HEK293 (cell line): Measurements from ENCODE around the gene TNS1.

Experiments used
- CTCF ChIA-PET: fragments of 350-600 bp; formaldehyde crosslinking; extraction: SDS; loops from one replicate; lab custom pipeline; 2021; ENCODE audit warnings: antibody characterized with exemption; lab: Yijun Ruan, JAX
- POLR2A ChIA-PET: fragments of 300-600 bp; formaldehyde crosslinking; extraction: SDS; loops from one replicate; lab custom pipeline; 2020; ENCODE audit warnings: antibody characterized with exemption, inconsistent platforms; lab: Yijun Ruan, JAX
- H3K27ac ChIP-seq: fragments of 200-500 bp; sonication (Bioruptor generic); 2 replicates; pipeline ENCODE4 v1.5.1; 2014; ENCODE audit warnings: low read depth, low read length, control low read depth, inconsistent platforms; ENCODE audit errors: extremely low read depth
- H3K36me3 ChIP-seq, 2 experiments: fragments of 200-500 bp in 1 of 2; sonication (Bioruptor generic) in 1 of 2; 1 replicate in 1 of 2; 2 replicates in 1 of 2; pipeline ENCODE4 v1.5.1; 2014 to 2017; ENCODE audit warnings: inconsistent platforms in 2 of 2, low read length in 2 of 2; ENCODE audit not compliant: control insufficient read depth in 2 of 2, insufficient read depth in 1 of 2
- H3K4me1 ChIP-seq: fragments of 200-500 bp; sonication (Bioruptor generic); 2 replicates; pipeline ENCODE4 v1.5.1; 2014; ENCODE audit warnings: mild to moderate bottlenecking, low read length, inconsistent platforms; ENCODE audit not compliant: control insufficient read depth, insufficient read depth
- H3K4me3 ChIP-seq: 2 replicates; pipeline ENCODE4 v1.5.1; 2011; ENCODE audit warnings: low read depth, mild to moderate bottlenecking, control low read depth, low read length, moderate library complexity
- H3K9me3 ChIP-seq: fragments of 200-500 bp; sonication (Bioruptor generic); 2 replicates; pipeline ENCODE4 v1.5.1; 2014; ENCODE audit warnings: low read depth, low read length, inconsistent platforms; ENCODE audit not compliant: control insufficient read depth, insufficient read depth
- EGR2 ChIP-seq: fragments of 450-650 bp; formaldehyde crosslinking; IDR thresholded peaks from 2 replicates; pipeline ENCODE4 v1.5.1; 2016; ENCODE audit warnings: low read depth, missing biosample characterization, missing genetic modification characterization
- GLI4 ChIP-seq: fragments of 450-650 bp; formaldehyde crosslinking; IDR thresholded peaks from 2 replicates; pipeline ENCODE4 v1.5.1; 2016; ENCODE audit warnings: missing biosample characterization, missing genetic modification characterization
- GLIS1 ChIP-seq: fragments of 450-650 bp; formaldehyde crosslinking; IDR thresholded peaks from 2 replicates; pipeline ENCODE4 v1.5.1; 2016; ENCODE audit warnings: missing biosample characterization, missing genetic modification characterization
- GLIS2 ChIP-seq: fragments of 450-650 bp; formaldehyde crosslinking; IDR thresholded peaks from 2 replicates; pipeline ENCODE4 v1.5.1; 2016; ENCODE audit warnings: missing biosample characterization, missing genetic modification characterization
- PRDM1 ChIP-seq: fragments of 450-650 bp; formaldehyde crosslinking; IDR thresholded peaks from 2 replicates; pipeline ENCODE4; 2016; ENCODE audit warnings: missing biosample characterization, missing genetic modification characterization
- REPIN1 ChIP-seq: fragments of 450-650 bp; formaldehyde crosslinking; IDR thresholded peaks from 2 replicates; pipeline ENCODE4 v1.5.1; 2017; ENCODE audit warnings: missing biosample characterization, missing genetic modification characterization, low read depth
- ZBTB10 ChIP-seq: fragments of 450-650 bp; formaldehyde crosslinking; IDR thresholded peaks from 2 replicates; pipeline ENCODE4 v1.5.1; 2016; ENCODE audit warnings: missing biosample characterization, missing genetic modification characterization
- ZBTB44 ChIP-seq: fragments of 450-650 bp; IDR thresholded peaks from 2 replicates; pipeline ENCODE4 v1.5.1; 2018; ENCODE audit warnings: missing biosample characterization, mild to moderate bottlenecking, missing genetic modification characterization
- ZBTB7A ChIP-seq: fragments of 450-650 bp; formaldehyde crosslinking; IDR thresholded peaks from 2 replicates; pipeline ENCODE4 v1.5.1; 2016; ENCODE audit warnings: low read depth, missing biosample characterization, missing genetic modification characterization
- ZFHX2 ChIP-seq: fragments of 450-650 bp; formaldehyde crosslinking; conservative IDR thresholded peaks from 2 replicates; pipeline ENCODE4 v1.5.1; 2016; ENCODE audit warnings: missing biosample characterization, missing genetic modification characterization
- ZIC2 ChIP-seq: fragments of 450-650 bp; formaldehyde crosslinking; IDR thresholded peaks from 2 replicates; pipeline ENCODE4 v1.5.1; 2016; ENCODE audit warnings: missing biosample characterization, missing genetic modification characterization
- ZNF16 ChIP-seq: fragments of 450-650 bp; formaldehyde crosslinking; IDR thresholded peaks from 2 replicates; pipeline ENCODE4 v1.5.1; 2016; ENCODE audit warnings: low read depth, missing biosample characterization, missing genetic modification characterization
- ZNF266 ChIP-seq: fragments of 450-650 bp; formaldehyde crosslinking; IDR thresholded peaks from 2 replicates; pipeline ENCODE4 v1.5.1; 2016; ENCODE audit warnings: missing biosample characterization, missing genetic modification characterization, low read depth
- ZNF362 ChIP-seq: fragments of 450-650 bp; formaldehyde crosslinking; IDR thresholded peaks from 2 replicates; pipeline ENCODE4 v1.5.1; 2016; ENCODE audit warnings: missing biosample characterization, missing genetic modification characterization
- ZNF37A ChIP-seq: fragments of 450-650 bp; IDR thresholded peaks from 2 replicates; pipeline ENCODE4 v1.5.1; 2018; ENCODE audit warnings: missing biosample characterization, missing genetic modification characterization
- ZNF501 ChIP-seq: fragments of 450-650 bp; formaldehyde crosslinking; IDR thresholded peaks from 2 replicates; pipeline ENCODE4 v1.5.1; 2016; ENCODE audit warnings: missing biosample characterization, missing genetic modification characterization
- ZNF555 ChIP-seq: fragments of 450-650 bp; formaldehyde crosslinking; conservative IDR thresholded peaks from 2 replicates; pipeline ENCODE4 v1.5.1; 2017; ENCODE audit warnings: missing biosample characterization, mild to moderate bottlenecking, missing genetic modification characterization, inconsistent platforms
- ZNF639 ChIP-seq: fragments of 450-650 bp; formaldehyde crosslinking; IDR thresholded peaks from 2 replicates; pipeline ENCODE4 v1.5.1; 2016; ENCODE audit warnings: missing biosample characterization, missing genetic modification characterization
- ZSCAN23 ChIP-seq: fragments of 450-650 bp; formaldehyde crosslinking; IDR thresholded peaks from 2 replicates; pipeline ENCODE4 v1.5.1; 2016; ENCODE audit warnings: missing biosample characterization, missing genetic modification characterization

TNS1 gene

GRCh38 chr2:217903859-217904613, 98.8 kb downstream of the TNS1 start:
- Histone ChIP-seq H3K36me3 (no peaks in the 10 kb centered on the region), H3K4me3 (no peak overlapping the region), H3K4me1 (no peaks in the 10 kb centered on the region)
- TF ChIP-seq ZBTB7A (tag by site-specific recombination), result no peak
- peak; percentile 84 for TF ChIP-seq ZIC2 (tag by site-specific recombination)
- no peak for TF ChIP-seq REPIN1
- TF ChIP-seq ZFHX2 (tag by site-specific recombination), result peak; percentile 47
- no peak for TF ChIP-seq ZNF362 (tag by site-specific recombination)
- TF ChIP-seq ZNF555, result no peak
- no peak for TF ChIP-seq GLI4 (tag by site-specific recombination)
- no peak for TF ChIP-seq ZNF639 (tag by site-specific recombination)
- TF ChIP-seq ZSCAN23 (tag by site-specific recombination), result no peak
- TF ChIP-seq EGR2 (tag by site-specific recombination), result 0 out of 2 replicates have a peak, but pooled peaks have one; percentile 7
- TF ChIP-seq ZNF37A (tag by site-specific recombination), result no peak
- no peak for TF ChIP-seq ZBTB44
- no peak for TF ChIP-seq ZNF16 (tag by site-specific recombination)
- 0 out of 2 replicates have a peak, but pooled peaks have one; percentile 25 for TF ChIP-seq GLIS2
- peak; percentile 37; the same call in 1 of the 2 replicates for TF ChIP-seq GLIS1
- TF ChIP-seq ZNF266 (tag by site-specific recombination), result no peak
- TF ChIP-seq ZNF501 (tag by site-specific recombination), result no peak
- TF ChIP-seq PRDM1 (tag by site-specific recombination), result no peak
- no peak for TF ChIP-seq ZBTB10 (tag by site-specific recombination)
- TF ChIP-seq, all 188 proteins: peak for 5
- H3K9me3 ChIP-seq, result no peaks in the 10 kb centered on the region
- POLR2A ChIA-PET, result interaction anchor here (0.6 kb wide), 1 partner anchor 1709 kb away, joined by 4 read pairs; no protein-coding TSS in a partner anchor
- no peak overlapping the region for H3K27ac ChIP-seq
- CTCF ChIA-PET, result interaction anchor here (0.7 to 1.1 kb wide), 4 partner anchors 90 to 142 kb away, joined by 3 to 4 read pairs (median 3); no protein-coding TSS in a partner anchor
